HG03571 (cell line): ENCODE data around the gene SEPTIN5.
"Not testable (repeated sequence)": the region's sequence is repeated elsewhere in the genome, so short reads cannot be mapped to it uniquely, and the experiment has no call there.

Source experiments
- ATAC-seq: cut with Tn5 transposase; IDR thresholded peaks from one replicate; pipeline ENCODE4 v1.9.1; 2021; ENCODE audit not compliant: unreplicated experiment

Gene SEPTIN5

DNA sequence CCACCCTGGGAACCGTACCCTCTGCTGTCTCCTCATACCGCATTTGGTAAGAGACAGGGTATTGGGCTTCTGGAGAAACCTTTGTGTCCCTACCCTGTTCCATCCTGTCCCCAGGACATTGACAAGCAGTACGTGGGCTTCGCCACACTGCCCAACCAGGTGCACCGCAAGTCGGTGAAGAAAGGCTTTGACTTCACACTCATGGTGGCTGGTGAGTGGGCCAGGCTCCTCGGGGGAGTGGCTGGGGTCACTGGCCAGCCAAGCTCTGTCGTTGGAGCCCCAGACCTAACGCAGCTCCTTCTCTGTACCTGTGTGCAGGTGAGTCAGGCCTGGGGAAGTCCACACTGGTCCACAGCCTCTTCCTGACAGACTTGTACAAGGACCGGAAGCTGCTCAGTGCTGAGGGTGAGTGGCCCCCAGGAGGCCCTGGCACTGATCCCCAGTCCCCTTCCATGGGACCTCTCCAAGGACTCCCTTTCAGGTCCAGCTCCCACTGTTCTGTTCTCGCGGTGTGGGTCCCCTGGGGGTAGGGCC is 5.3 kb downstream of the SEPTIN5 start:
- ATAC-seq, result no peak

- no peak for ATAC-seq
These were observed 6.0 kb downstream of the SEPTIN5 start for GRCh38 chr22:19720150-19720827.

DNA sequence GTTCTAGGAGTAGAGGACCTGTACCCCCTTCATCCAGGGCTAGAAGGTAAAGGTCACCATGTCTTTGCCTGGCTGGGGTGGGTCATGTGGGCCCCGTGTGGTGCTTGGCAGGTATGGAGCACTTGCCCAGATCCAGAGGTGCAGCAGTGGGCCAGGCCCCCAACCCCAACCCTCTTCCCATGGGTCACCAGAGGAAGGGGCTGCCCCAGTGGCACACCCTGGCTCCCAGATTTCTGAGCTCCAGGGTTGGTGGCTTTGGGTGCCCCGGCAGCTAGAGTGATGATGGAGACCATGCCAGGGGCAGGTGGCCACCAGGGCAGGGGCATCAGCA is 6.7 kb downstream of the SEPTIN5 start:
- no peak for ATAC-seq

- no peak for ATAC-seq
These were observed 7.3 kb downstream of the SEPTIN5 start for GRCh38 chr22:19721330-19722177.

GRCh38 chr22:19722178-19722981 is 8.1 kb downstream of the SEPTIN5 start:
- no peak for ATAC-seq

- no peak for ATAC-seq
These were observed 8.6 kb downstream of the SEPTIN5 start for GRCh38 chr22:19722982-19723231.

DNA sequence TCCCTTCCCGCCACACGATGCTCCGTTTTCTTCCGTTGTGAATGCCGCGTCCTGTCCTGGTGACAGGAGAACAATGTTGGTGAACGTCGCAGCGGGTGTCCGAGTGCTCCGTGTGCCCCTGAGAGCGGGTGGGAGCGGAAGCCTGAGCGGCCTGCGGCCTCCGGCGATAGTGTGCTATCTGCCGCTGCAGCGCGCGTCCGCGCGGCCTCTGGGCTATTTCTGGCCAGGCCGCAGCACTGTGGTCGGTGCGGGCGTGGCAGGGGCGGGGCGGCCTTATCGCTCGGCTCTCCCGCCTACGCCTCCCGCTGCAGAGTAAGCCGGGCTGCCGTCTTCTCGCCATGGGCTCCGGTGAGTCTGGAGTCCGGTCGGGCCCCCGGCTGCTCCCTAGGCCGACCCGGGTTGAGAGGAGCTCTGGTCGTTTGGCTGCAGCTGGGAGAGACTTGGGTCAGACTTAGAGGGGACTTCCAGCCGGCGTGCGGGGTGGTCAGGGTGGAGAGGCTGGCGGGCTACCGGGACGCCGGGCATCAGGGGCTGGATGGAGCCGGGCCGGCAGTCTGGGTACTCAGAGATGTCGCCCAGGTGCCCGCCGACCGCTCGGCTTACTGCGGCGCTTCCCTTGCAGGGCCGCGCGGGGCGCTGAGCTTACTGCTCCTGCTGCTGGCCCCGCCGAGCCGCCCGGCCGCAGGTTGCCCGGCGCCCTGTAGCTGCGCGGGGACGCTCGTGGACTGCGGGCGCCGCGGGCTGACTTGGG is 9.1 kb downstream of the SEPTIN5 start, which contains the start of gene GP1BB:
TSS of gene GP1BB (plus strand) at position 308 of the 751 bp plus-strand sequence. CDS start at position 339, 31 bp downstream.
- ATAC-seq, result no peak

- no peak for ATAC-seq
These were observed 9.9 kb downstream of the SEPTIN5 start for GRCh38 chr22:19723983-19724827.

GRCh38 chr22:19724927-19725661 is 10.8 kb downstream of the SEPTIN5 start:
- ATAC-seq, result no peak

- not testable (repeated sequence) for ATAC-seq
These were observed 11.9 kb downstream of the SEPTIN5 start for GRCh38 chr22:19726064-19726788.

DNA sequence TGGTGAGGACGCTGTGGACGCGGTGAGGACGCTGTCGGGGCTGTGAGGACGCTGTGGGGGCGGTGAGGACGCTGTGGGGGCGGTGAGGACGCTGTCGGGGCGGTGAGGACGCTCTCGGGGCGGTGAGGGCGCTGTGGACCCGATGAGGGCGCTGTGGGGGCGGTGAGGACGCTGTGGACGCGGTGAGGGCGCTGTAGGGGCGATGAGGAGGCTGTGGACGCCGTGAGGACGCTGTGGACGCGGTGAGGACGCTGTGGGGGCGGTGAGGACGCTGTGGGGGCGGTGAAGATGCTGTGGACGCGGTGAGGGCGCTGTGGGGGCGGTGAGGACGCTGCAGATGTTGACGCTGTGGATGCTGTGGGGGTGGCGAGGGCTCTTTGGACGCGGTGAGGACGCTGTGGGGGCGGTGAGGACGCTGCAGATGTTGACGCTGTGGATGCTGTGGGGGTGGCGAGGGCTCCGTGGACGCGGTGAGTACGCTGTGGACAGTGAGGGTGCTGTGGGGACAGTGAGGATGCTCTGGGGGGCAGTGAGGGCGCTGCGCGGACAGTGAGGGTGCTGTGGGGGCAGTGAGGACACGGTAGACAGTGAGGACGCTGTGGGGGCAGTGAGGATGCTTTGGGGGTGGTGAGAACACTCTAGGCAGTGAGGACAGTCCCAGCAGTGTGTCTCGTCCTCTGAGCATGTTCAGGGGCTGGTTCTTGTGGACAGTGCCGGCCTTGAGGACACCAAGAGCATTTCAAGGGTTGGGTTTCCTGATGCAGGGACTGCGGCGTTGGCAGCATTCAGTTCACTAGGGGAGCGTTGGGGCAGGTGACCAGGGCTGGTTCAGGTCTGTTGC is 13.2 kb downstream of the SEPTIN5 start:
- no peak for ATAC-seq

- no peak for ATAC-seq
These were observed 14.0 kb downstream of the SEPTIN5 start for GRCh38 chr22:19728271-19728670.

- no peak for ATAC-seq
These were observed 14.5 kb downstream of the SEPTIN5 start for GRCh38 chr22:19728836-19729235.

GRCh38 chr22:19729507-19729906 is 15.2 kb downstream of the SEPTIN5 start:
- no peak for ATAC-seq

GRCh38 chr22:19730198-19730597 is 15.9 kb downstream of the SEPTIN5 start:
- no peak for ATAC-seq

DNA sequence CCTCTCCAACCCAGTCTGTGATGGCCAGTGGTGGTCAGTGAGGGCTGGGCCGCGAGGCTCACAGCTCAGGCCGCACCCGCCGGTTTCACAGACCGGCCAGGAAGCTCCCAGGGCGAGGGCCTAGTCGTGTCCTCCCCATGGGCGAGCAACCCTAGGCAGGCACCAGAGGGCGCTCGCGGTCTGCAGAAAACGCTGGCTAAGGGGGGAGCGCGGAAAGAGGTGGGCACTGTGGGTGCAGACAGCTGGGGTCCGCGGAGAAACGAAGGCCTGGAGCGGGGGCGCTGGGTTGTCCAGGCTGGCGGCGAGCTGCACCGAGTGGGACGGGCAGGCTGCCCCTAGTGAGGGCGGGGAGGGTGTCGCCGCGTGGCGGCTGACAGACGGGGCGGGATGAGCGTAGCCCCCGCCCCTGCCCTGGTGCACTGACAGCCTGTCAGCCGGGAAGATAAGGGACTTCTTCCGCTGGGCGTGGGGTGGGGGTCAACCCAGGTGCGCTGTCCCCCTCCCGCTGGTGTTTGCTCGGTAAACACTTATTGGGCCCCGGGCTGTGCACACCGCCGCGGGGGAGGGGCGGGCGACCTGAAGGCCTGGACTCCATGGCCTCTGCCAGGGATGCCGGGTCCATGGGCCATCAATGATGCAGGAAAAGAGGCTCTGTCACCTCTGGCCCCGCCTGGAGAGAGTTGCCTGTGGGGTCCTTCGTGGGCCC is 16.5 kb downstream of the SEPTIN5 start:
- no peak for ATAC-seq
